Stimulated activated naive CD8-positive, alpha-beta T cell treated with anti-CD3 and anti-CD28 coated beads, Interleukin-15, amount 100 ng/mL, for 72 hours (primary cell): ENCODE measurements around the gene OVOL1.

Source experiments
- ATAC-seq: fragments of 150-1000 bp; cut with Tn5 transposase; 2 replicates; pipeline ENCODE4 v1.10.0; 2021; ENCODE audit warnings: mild to moderate bottlenecking, moderate library complexity
- DNase-seq, 2 donors: peaks; one replicate each; pipeline ENCODE4 v3.0.0; 2021 to 2022
- H3K27ac Mint-ChIP-seq, 2 donors: one replicate each; pipeline ENCODE4 v1.8.0; 2022; ENCODE audit warnings: mild to moderate bottlenecking in 2 of 2, mixed read lengths in 2 of 2, moderate library complexity in 2 of 2
- H3K27me3 Mint-ChIP-seq: one replicate; pipeline ENCODE4 v1.8.0; 2022; ENCODE audit warnings: mixed read lengths
- H3K4me1 Mint-ChIP-seq: one replicate; pipeline ENCODE4 v1.8.0; 2022; ENCODE audit warnings: mild to moderate bottlenecking, mixed read lengths
- H3K4me3 Mint-ChIP-seq, 2 donors: one replicate each; pipeline ENCODE4 v1.8.0; 2022; ENCODE audit warnings: mild to moderate bottlenecking in 2 of 2, mixed read lengths in 2 of 2, moderate library complexity in 1 of 2
- H3K9me3 Mint-ChIP-seq, 2 donors: one replicate each; pipeline ENCODE4 v1.8.0; 2022; ENCODE audit warnings: mixed read lengths in 2 of 2

The OVOL1 gene

GRCh38 chr11:65782816-65783228 lies 4.0 kb upstream of the OVOL1 start:
- H3K4me3 Mint-ChIP-seq, result peak overlapping the region in 1 of 2 donors; percentile 23

GRCh38 chr11:65785319-65786007 lies 1.4 kb upstream of the OVOL1 start:
- Mint-ChIP-seq H3K4me3 (peak overlapping the region; percentile 46 to 76), H3K27me3 (peaks cover 81% of the 10 kb centered on the region), H3K27ac (peak overlapping the region in 1 of 2 donors; percentile 58), H3K9me3 (no peaks in the 10 kb centered on the region), H3K4me1 (peaks cover 54% of the 10 kb centered on the region)
- ATAC-seq (no peak), DNase-seq (peak in 1 of 2 donors; percentile 18)

More at GRCh38 chr11:65782816-65783228, 4.0 kb upstream of the OVOL1 start:
- H3K9me3 Mint-ChIP-seq, result no peaks in the 10 kb centered on the region
- peaks cover 55% of the 10 kb centered on the region for H3K27me3 Mint-ChIP-seq
- DNase-seq (no peak), ATAC-seq (no peak)
- H3K4me1 Mint-ChIP-seq, result peaks cover 57% of the 10 kb centered on the region
- H3K27ac Mint-ChIP-seq, result peak overlapping the region in 1 of 2 donors; percentile 51

GRCh38 chr11:65786008-65786785 lies 666 bp upstream of the OVOL1 start:
- H3K4me1 Mint-ChIP-seq, result peaks cover 61% of the 10 kb centered on the region
- DNase-seq, result peak in 1 of 2 donors; percentile 18
- H3K9me3 Mint-ChIP-seq, result no peaks in the 10 kb centered on the region
- ATAC-seq, result no peak
- peaks cover 89% of the 10 kb centered on the region for H3K27me3 Mint-ChIP-seq
- H3K4me3 Mint-ChIP-seq, result peak overlapping the region; percentile 75 to 84
- no peak overlapping the region for H3K27ac Mint-ChIP-seq

GRCh38 chr11:65787649-65788622 lies 1.1 kb downstream of the OVOL1 start:
- Mint-ChIP-seq H3K4me1 (peaks cover 67% of the 10 kb centered on the region), H3K9me3 (no peaks in the 10 kb centered on the region), H3K4me3 (peak overlapping the region; percentile 73 to 90), H3K27ac (no peak overlapping the region), H3K27me3 (peaks cover 83% of the 10 kb centered on the region)
- no peak for ATAC-seq
- peak in 1 of 2 donors; percentile 12 for DNase-seq

GRCh38 chr11:65788821-65789220 lies 2.0 kb downstream of the OVOL1 start:
- Mint-ChIP-seq H3K9me3 (no peaks in the 10 kb centered on the region), H3K4me1 (peaks cover 64% of the 10 kb centered on the region), H3K27me3 (peaks cover 74% of the 10 kb centered on the region), H3K4me3 (peak overlapping the region in 1 of 2 donors; percentile 90), H3K27ac (no peak overlapping the region)
- DNase-seq (no peak), ATAC-seq (no peak)

- no peak for DNase-seq
- Mint-ChIP-seq H3K4me1 (peaks cover 62% of the 10 kb centered on the region), H3K27me3 (peaks cover 67% of the 10 kb centered on the region), H3K9me3 (no peaks in the 10 kb centered on the region), H3K4me3 (no peak overlapping the region), H3K27ac (no peak overlapping the region)
- ATAC-seq, result no peak
Measured at GRCh38 chr11:65789230-65790103, 2.6 kb downstream of the OVOL1 start.

- no peak for DNase-seq
- Mint-ChIP-seq H3K27me3 (peaks cover 59% of the 10 kb centered on the region), H3K4me3 (peak overlapping the region in 1 of 2 donors; percentile 27), H3K4me1 (peaks cover 56% of the 10 kb centered on the region), H3K27ac (no peak overlapping the region), H3K9me3 (no peaks in the 10 kb centered on the region)
- no peak for ATAC-seq
Measured at GRCh38 chr11:65790104-65790901, 3.4 kb downstream of the OVOL1 start.

- Mint-ChIP-seq H3K4me1 (peaks cover 56% of the 10 kb centered on the region), H3K9me3 (no peaks in the 10 kb centered on the region), H3K4me3 (peak overlapping the region in 1 of 2 donors; percentile 70), H3K27ac (peak overlapping the region in 1 of 2 donors; percentile 88), H3K27me3 (peaks cover 55% of the 10 kb centered on the region)
- ATAC-seq (peak; percentile 11), DNase-seq (no peak)
Measured at GRCh38 chr11:65790902-65791650, 4.2 kb downstream of the OVOL1 start.

- Mint-ChIP-seq H3K9me3 (no peaks in the 10 kb centered on the region), H3K27me3 (peaks cover 55% of the 10 kb centered on the region), H3K4me3 (peak overlapping the region in 1 of 2 donors; percentile 70), H3K4me1 (peaks cover 58% of the 10 kb centered on the region), H3K27ac (peak overlapping the region in 1 of 2 donors; percentile 88)
- ATAC-seq (peak; percentile 96), DNase-seq (peak; percentile 72 to 74)
Measured at GRCh38 chr11:65791719-65792213, 4.9 kb downstream of the OVOL1 start.

GRCh38 chr11:65792456-65792855 lies 5.6 kb downstream of the OVOL1 start:
- Mint-ChIP-seq H3K27ac (peak overlapping the region in 1 of 2 donors; percentile 64), H3K27me3 (peaks cover 55% of the 10 kb centered on the region), H3K4me3 (peak overlapping the region in 1 of 2 donors; percentile 70), H3K9me3 (no peaks in the 10 kb centered on the region), H3K4me1 (peaks cover 52% of the 10 kb centered on the region)
- DNase-seq (no peak), ATAC-seq (no peak)

GRCh38 chr11:65793144-65793581 lies 6.3 kb downstream of the OVOL1 start:
- Mint-ChIP-seq H3K4me3 (no peak overlapping the region), H3K27ac (no peak overlapping the region), H3K27me3 (peaks cover 55% of the 10 kb centered on the region), H3K4me1 (peaks cover 48% of the 10 kb centered on the region), H3K9me3 (no peaks in the 10 kb centered on the region)
- DNase-seq (no peak), ATAC-seq (no peak)

GRCh38 chr11:65793625-65794400 lies 7.0 kb downstream of the OVOL1 start:
- Mint-ChIP-seq H3K4me1 (peaks cover 43% of the 10 kb centered on the region), H3K27ac (no peak overlapping the region), H3K27me3 (peaks cover 55% of the 10 kb centered on the region), H3K4me3 (no peak overlapping the region), H3K9me3 (no peaks in the 10 kb centered on the region)
- no peak for DNase-seq
- no peak for ATAC-seq
